ENCODE measurements around the gene LHFPL2.

Gene LHFPL2

GRCh38 chr5:78577071-78577807, 71.3 kb downstream of the LHFPL2 start:
- Histone ChIP-seq H3K79me2 (ENCODE audit: insufficient read depth, low read length) (peaks cover 63% of the 10 kb centered on the region), H3K9me2 (replicated peaks; ENCODE audit: insufficient read depth, low read length) (no peaks in the 10 kb centered on the region), H3K27me3 (ENCODE audit: low read length) (no peaks in the 10 kb centered on the region), H3K9me3 (ENCODE audit: insufficient read depth, low read length) (no peaks in the 10 kb centered on the region), H3F3A (ENCODE audit: insufficient read depth) (peaks cover 23% of the 10 kb centered on the region; the same call in 1 of the 2 replicates), H3K4me2 (ENCODE audit: low read depth, low read length, poor library complexity, severe bottlenecking) (no peak overlapping the region), H3K4me3 (ENCODE audit: insufficient read depth, low read length, poor library complexity, severe bottlenecking) (no peak overlapping the region), H3K36me3 (ENCODE audit: low read length) (no peaks in the 10 kb centered on the region), H3K9ac (ENCODE audit: low read length) (no peak overlapping the region), H2AFZ (ENCODE audit: low read depth, low read length, severe bottlenecking) (no peak overlapping the region), H4K20me1 (ENCODE audit: low read depth, low read length) (no peaks in the 10 kb centered on the region), H3K27ac (ENCODE audit: low read depth, low read length) (peak overlapping the region; percentile 4)
- TF ChIP-seq CTCF (IDR thresholded peaks at IDR 0.05; ENCODE audit: insufficient read depth, low read length, poor library complexity, severe bottlenecking) (no peak), EZH2phosphoT487 (conservative IDR thresholded peaks at IDR 0.05; ENCODE audit: low read length) (no peak)

GRCh38 chr5:78576376-78576775, 72.2 kb downstream of the LHFPL2 start:
- Histone ChIP-seq H2AFZ (ENCODE audit: low read depth, low read length, severe bottlenecking) (no peak overlapping the region), H3K9me3 (ENCODE audit: insufficient read depth, low read length) (no peaks in the 10 kb centered on the region), H3K9ac (ENCODE audit: low read length) (no peak overlapping the region), H3K4me2 (ENCODE audit: low read depth, low read length, poor library complexity, severe bottlenecking) (no peak overlapping the region), H3K9me2 (replicated peaks; ENCODE audit: insufficient read depth, low read length) (no peaks in the 10 kb centered on the region), H3K27me3 (ENCODE audit: low read length) (no peaks in the 10 kb centered on the region), H3K79me2 (ENCODE audit: insufficient read depth, low read length) (peaks cover 71% of the 10 kb centered on the region), H3K36me3 (ENCODE audit: low read length) (no peaks in the 10 kb centered on the region), H3K27ac (ENCODE audit: low read depth, low read length) (peak overlapping the region; percentile 4; the same call in 1 of the 2 replicates), H3K4me3 (ENCODE audit: insufficient read depth, low read length, poor library complexity, severe bottlenecking) (no peak overlapping the region), H4K20me1 (ENCODE audit: low read depth, low read length) (no peaks in the 10 kb centered on the region), H3F3A (ENCODE audit: insufficient read depth) (peaks cover 23% of the 10 kb centered on the region; the same call in 1 of the 2 replicates)
- TF ChIP-seq CTCF (IDR thresholded peaks at IDR 0.05; ENCODE audit: insufficient read depth, low read length, poor library complexity, severe bottlenecking) = no peak
- no peak for TF ChIP-seq EZH2phosphoT487 (conservative IDR thresholded peaks at IDR 0.05; ENCODE audit: low read length)

GRCh38 chr5:78574731-78575161, 73.8 kb downstream of the LHFPL2 start:
- TF ChIP-seq CTCF (IDR thresholded peaks at IDR 0.05; ENCODE audit: insufficient read depth, low read length, poor library complexity, severe bottlenecking) (no peak), EZH2phosphoT487 (conservative IDR thresholded peaks at IDR 0.05; ENCODE audit: low read length) (no peak)
- H3K36me3 ChIP-seq (ENCODE audit: low read length) = no peaks in the 10 kb centered on the region
- peaks cover 23% of the 10 kb centered on the region; the same call in 1 of the 2 replicates for H3F3A ChIP-seq (ENCODE audit: insufficient read depth)
- no peaks in the 10 kb centered on the region for H3K27me3 ChIP-seq (ENCODE audit: low read length)
- peak overlapping the region; percentile 41 for H3K4me2 ChIP-seq (ENCODE audit: low read depth, low read length, poor library complexity, severe bottlenecking)
- H3K4me3 ChIP-seq (ENCODE audit: insufficient read depth, low read length, poor library complexity, severe bottlenecking) = no peak overlapping the region
- H4K20me1 ChIP-seq (ENCODE audit: low read depth, low read length) = no peaks in the 10 kb centered on the region
- H2AFZ ChIP-seq (ENCODE audit: low read depth, low read length, severe bottlenecking) = no peak overlapping the region
- H3K9me2 ChIP-seq (replicated peaks; ENCODE audit: insufficient read depth, low read length) = no peaks in the 10 kb centered on the region
- no peaks in the 10 kb centered on the region for H3K9me3 ChIP-seq (ENCODE audit: insufficient read depth, low read length)
- H3K79me2 ChIP-seq (ENCODE audit: insufficient read depth, low read length) = peaks cover 86% of the 10 kb centered on the region
- peak overlapping the region; percentile 30; the same call in 1 of the 2 replicates for H3K9ac ChIP-seq (ENCODE audit: low read length)
- peak overlapping the region; percentile 65 for H3K27ac ChIP-seq (ENCODE audit: low read depth, low read length)
